Measurements from ENCODE around the gene CARTPT. TPM values are rescaled to one million over a fixed set of nuclear protein-coding genes. Genes with fewer than 3 reads are reported as not detected.

The CARTPT gene
- total and polyA plus RNA-seq, 10 of the 15 experiments (the other 5 are each of a cell fraction or from before 2014, with no cell fraction given): not detected

DNA sequence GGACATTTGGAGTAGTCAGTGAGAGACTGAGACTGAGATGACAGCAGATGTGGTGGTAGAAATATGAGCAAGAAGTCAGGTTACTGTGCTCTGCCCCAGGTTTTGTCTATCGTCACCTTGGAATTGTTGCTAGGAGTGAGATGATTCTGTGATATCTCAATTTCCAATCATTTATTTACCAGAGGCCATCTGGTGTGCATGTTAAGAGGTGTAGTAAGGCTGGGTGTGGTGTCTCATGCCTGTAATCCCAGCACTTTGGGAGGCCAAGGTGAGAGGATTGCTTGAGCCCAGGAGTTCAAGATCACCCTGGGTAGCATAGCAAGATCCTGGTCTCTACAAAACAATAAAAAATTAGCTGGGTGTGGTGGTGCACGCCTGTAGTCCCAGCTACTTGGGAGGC, 38.6 kb upstream of the CARTPT start:
- CTCF ChIA-PET: no interaction called here
- RAD21 ChIA-PET (ENCODE audit: unreplicated experiment): no interaction called here
- no peak for ATAC-seq
- no peak overlapping the region for H3K4me2 ChIP-seq (ENCODE audit: control insufficient read depth, insufficient read depth)
- H3K79me2 ChIP-seq (ENCODE audit: control insufficient read depth, insufficient read depth, low read length): no peaks in the 10 kb centered on the region
- no peak overlapping the region for H3K27ac ChIP-seq (ENCODE audit: control insufficient read depth, insufficient read depth)
- no peaks in the 10 kb centered on the region for H3K36me3 ChIP-seq (ENCODE audit: control insufficient read depth in 2 of 2, insufficient read depth in 2 of 2, low read length in 1 of 2)
- no peaks in the 10 kb centered on the region for H3K9me3 ChIP-seq (replicated peaks; ENCODE audit: control insufficient read depth, insufficient read depth, low read length)
- intact Hi-C loops (cut with micrococcal nuclease; ENCODE audit: unreplicated experiment): no loop called here
- H3K4me1 ChIP-seq (ENCODE audit: control insufficient read depth, insufficient read depth, low read length): no peaks in the 10 kb centered on the region
- DNase-seq (ENCODE audit: low read depth, low spot score): no peak
- no peak overlapping the region for H2AFZ ChIP-seq (ENCODE audit: control insufficient read depth, low read depth, low read length)
- whole genome bisulfite sequencing (ENCODE audit: insufficient coverage, insufficient replicate concordance, low lambda C conversion rate, missing lambda C conversion rate): 50% methylated on average over 2 of the region's 2 CpGs
- no TSS peak for BruUV-seq (replicated peaks)
- H4K20me1 ChIP-seq (ENCODE audit: control insufficient read depth, insufficient read depth): no peaks in the 10 kb centered on the region
- POLR2A ChIA-PET: no interaction called here
- no peak for FAIRE-seq
- H3K27me3 ChIP-seq (replicated peaks in 1 of 2; ENCODE audit: control insufficient read depth in 2 of 2, insufficient read depth in 2 of 2, low read length in 1 of 2): peaks cover 0 to 4% of the 10 kb centered on the region in 2 experiments; a peak in 1 of 4 replicates
- no peak overlapping the region for H3K9ac ChIP-seq (ENCODE audit: control insufficient read depth, insufficient read depth, low read length)
- in situ Hi-C loops (cut with MboI): no loop called here
- SMC1A ChIA-PET (ENCODE audit: uncharacterized antibody, unreplicated experiment): no interaction called here
- TF ChIP-seq SKIL (IDR thresholded peaks at IDR 0.05; ENCODE audit: low read depth, poor library complexity, severe bottlenecking) (no peak), BCL3 (IDR thresholded peaks at IDR 0.05; ENCODE audit: borderline replicate concordance, insufficient read depth, low read depth, low read length, poor library complexity, severe bottlenecking) (no peak), USF1 (IDR thresholded peaks at IDR 0.05; ENCODE audit: borderline replicate concordance, extremely low read length, insufficient read depth, low read depth, low read length) (no peak), SUPT20H (IDR thresholded peaks at IDR 0.05; ENCODE audit: borderline replicate concordance, control insufficient read depth, low read depth, low read length) (no peak), NRF1 (conservative IDR thresholded peaks at IDR 0.05; ENCODE audit: low read depth, low read length) (no peak), ZNF622 (IDR thresholded peaks at IDR 0.05) (no peak), MEF2A (IDR thresholded peaks at IDR 0.05; ENCODE audit: insufficient read depth, low read depth, low read length) (no peak), NFYB (IDR thresholded peaks at IDR 0.05; ENCODE audit: insufficient read depth, low read depth, low read length) (no peak)
- no peak overlapping the region for H3K4me3 ChIP-seq

All from GM12878 (cell line).